ENCODE data around the gene EFHD2.
A peak's percentile ranks its signal among the peaks of the same experiment; 100 is the strongest.
"Not testable (repeated sequence)": the region's sequence is repeated elsewhere in the genome, so short reads cannot be mapped to it uniquely, and the experiment has no call there.

The EFHD2 gene

DNA sequence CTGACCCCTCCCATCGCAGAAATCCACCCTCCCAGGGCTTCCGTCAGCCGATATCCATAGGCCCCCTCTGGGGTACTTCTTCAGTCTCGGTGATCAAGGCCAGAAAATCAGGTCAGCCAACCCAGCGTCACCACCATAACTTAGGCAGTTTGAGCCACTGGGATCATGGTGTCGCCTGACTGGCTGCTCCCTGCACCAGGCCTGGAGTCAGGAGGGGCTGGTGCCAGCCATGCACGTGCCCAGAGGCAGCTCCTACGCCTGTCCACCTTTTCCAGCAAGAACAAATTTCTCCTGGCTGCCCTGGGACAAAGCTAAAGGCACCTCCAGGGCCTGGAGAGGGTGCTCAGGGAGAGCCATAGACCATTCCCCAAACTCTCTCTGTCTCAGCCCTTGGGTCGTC lies 23.8 kb downstream of the EFHD2 start:
- DNase-seq, result no peak

DNA sequence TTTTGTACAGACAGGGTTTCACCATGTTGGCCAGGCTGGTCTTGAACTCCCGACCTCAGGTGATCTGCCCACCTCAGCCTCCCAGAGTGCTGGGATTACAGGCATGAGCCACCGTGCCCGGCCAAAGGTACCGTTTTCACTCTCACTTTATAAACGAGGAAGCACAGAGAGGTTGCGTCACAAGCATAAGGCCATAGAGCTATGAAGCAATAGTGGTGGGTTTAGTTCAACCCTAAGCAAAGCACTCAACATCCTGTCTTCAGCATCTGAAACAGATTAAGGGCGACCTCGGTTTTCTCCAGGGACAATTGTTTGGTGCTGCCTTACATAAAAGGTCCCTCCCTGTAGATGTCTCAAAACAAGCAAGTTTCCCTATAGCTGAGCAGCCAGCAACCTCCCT lies 25.1 kb downstream of the EFHD2 start:
- DNase-seq, result not testable (repeated sequence)

DNA sequence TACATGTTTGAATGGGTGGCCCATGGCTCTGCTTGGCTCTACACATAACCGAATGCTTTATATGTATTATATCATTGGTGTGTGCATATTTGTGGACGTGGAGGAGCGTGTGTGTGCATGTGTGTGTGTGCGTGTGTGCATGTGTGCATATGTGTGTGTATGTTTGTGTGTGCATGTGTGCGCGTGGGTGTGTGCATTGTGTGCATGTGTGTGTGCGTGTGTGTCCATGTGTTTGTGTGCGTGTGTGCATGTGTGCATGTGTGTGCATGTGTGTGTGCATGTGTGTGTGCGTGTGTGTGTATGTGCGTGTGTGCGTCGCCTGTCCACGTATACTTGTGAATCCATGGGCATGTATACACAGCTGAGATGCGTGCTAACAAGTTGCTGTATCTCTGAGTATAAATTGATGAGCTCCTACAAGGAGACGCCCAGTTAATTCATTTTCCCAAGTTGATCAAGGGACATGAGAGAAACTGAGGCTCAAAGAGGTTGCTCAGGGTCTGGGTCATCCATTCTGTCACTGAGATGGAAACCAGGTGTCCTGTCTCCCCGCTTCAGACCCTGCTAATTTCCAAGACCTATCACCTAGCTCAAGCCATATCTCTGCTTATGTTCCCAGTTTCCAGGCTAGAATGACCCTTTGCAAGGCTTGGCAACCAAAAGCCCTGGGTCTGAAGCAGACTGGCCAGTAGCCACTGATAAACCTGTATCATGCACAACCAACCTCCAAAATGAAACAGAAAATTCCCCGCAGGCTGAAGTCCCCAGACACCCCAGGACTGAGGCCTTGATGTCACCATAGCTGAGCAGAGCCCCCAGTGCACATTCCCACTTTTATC lies 25.8 kb downstream of the EFHD2 start:
- DNase-seq, result no peak

DNA sequence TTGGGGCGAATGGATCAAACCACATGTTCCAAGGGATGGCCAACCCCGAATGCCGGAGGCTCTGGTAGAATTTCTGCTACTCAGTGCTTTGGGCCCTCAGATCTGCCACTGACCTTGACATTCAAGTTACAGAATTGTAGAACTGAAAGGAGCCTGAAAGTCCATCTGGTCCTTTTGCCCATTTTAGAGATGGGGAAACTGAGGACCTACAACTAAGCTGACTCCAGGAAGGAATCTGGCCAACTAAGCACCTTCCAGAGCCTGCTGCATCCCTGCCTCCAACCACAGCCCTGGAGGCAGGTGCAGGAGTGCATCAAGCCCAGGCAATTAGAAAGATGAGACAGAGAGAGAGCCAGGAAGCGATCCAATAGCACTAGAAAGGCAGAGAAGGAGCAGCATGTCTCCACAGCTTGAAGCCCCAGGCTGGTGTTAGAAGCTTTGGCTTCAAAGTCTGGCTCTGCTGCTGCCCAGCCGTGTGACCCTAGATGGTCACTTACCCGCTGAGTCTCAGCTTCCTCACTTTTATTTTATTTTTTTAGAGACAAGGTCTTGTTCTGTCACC lies 27.3 kb downstream of the EFHD2 start:
- DNase-seq, result peak; percentile 45

DNA sequence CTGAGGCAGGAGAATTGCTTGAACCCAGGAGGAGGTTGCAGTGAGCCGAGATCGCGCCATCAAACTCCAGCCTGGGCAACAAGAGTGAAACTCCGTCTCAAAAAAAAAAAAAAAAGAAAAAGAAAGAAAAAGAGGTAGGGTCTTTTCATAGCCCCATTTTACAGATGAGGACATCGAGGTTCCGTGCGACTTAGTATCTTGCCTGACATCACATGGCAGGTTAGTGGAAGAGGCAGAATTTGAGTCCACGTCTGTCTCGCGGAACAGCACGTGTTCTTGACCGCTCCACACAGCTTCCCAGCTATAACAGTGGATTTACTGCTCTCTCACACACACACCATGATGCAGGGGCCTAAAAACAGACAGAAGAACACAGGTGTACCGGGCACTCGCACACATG lies 29.6 kb downstream of the EFHD2 start:
- DNase-seq, result no peak

DNA sequence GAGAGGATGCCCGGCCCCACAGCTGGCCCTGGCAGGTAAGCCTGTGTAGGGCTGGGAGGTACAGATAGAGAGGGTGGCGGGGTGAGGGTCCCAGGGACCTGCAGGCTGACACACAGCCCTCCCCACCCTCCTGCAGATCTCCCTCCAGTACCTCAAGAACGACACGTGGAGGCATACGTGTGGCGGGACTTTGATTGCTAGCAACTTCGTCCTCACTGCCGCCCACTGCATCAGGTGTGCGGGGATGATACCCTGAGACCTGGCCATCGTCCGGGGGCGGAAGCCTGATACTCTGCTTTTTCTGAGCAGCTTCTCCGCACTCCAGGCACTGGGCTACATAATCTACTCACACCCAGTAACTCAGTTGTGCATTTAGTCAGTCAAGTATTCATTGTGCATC lies 30.7 kb downstream of the EFHD2 start:
- DNase-seq, result no peak

DNA sequence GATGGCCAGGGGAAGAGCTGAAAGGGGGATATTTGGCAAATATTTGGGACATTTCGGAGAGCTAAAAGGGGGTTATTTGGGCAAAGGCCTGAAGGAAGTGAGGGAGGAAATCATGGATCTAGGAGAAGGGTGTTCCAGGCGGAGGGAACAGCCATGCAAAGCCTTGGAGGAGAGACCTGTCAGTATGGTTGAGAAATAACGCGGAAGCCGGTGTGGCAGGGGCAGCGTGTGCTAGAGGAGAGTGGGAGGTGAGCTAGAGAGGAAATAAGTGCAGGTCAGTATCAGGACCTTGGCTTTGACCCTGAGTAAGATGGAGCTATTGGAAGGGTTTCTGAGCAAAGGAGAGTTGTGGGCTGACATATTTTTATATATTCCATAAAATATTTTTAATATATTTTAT lies 31.6 kb downstream of the EFHD2 start:
- DNase-seq, result no peak

DNA sequence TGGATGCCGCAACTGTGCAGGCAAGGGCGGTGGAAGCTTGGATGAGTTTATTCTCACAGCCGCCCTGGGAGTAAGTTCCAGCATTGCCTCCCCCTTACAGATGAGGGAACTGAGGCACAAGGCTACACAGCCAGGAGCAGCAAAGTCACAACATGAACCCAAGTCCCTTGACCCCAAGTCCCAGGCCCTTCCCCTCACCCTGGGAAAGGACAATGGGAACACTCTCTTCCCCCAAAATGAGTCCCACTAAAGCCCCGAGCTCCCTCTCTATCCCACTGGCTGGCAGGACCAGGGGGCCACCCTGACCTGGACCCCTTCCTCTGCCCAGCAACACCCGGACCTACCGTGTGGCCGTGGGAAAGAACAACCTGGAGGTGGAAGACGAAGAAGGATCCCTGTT lies 32.4 kb downstream of the EFHD2 start:
- no peak for DNase-seq

DNA sequence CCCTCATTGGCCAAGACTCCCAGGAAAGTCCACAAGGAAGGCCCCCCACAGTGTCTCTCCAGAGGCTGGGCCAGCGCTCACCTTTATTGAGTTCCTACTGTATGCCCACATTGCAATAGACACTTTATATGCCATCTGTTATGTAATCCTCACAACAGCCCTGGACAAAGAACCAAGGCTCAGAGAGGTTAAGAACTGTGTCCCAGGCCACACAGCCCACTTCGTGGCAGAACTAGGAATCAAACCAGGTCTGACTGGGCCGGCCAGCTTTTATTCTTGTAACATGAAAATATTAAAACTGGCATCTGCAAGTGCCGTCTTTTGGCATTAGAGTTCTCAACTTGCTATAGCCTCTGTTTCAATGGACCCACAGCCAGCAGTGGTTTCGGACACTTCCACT lies 33.1 kb downstream of the EFHD2 start:
- no peak for DNase-seq

DNA sequence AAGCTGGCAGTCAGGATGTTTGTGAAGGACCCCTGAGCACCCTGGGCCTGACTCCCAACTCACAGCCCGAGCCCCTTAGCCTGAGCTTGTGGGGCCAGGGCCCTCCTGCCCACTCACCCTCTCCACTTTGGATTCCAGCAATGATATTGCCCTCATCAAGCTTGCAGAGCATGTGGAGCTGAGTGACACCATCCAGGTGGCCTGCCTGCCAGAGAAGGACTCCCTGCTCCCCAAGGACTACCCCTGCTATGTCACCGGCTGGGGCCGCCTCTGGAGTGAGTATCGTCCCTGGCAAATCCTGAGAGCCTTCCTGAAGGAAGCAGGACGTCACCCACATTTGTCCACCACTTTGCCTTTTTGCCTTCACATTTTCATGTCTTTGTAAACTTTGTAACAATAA lies 33.6 kb downstream of the EFHD2 start:
- no peak for DNase-seq

DNA sequence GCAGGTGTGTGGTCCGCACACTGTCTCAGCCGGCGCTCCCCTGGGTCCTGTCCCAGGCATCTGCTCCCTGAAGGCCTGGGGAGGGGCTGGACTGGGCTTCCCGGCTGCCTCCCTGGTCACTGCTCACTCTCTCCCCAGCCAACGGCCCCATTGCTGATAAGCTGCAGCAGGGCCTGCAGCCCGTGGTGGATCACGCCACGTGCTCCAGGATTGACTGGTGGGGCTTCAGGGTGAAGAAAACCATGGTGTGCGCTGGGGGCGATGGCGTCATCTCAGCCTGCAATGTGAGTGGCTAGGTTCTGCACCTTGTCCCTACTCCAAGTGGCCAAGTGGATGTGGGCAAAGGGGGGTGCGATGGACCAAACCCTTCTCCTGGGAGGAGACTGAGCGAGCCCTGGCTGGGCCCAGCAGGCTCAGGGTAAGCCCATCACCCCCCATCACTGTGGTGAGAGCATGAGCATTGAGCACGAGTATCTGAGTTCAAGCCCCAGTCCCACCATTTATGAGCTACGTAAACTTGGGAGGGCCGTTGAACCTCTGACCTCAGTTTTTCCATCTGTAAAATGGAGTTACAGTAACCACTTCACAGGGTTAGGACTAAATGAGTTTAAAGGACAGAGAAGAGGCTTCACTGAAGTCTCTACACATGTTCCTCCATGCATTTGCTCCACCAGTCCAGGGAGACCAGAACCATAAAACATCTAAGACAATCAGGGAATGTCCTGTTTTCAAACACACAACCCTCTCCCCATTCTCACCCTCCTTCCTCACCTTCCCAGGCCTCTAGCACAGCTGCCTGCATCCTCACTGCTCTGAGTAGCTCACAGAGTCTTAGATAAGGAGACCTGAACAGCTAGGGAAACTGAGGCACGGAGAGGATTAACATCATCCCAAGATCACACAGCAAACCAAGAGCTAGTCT lies 35.0 kb downstream of the EFHD2 start:
- no peak for DNase-seq

DNA sequence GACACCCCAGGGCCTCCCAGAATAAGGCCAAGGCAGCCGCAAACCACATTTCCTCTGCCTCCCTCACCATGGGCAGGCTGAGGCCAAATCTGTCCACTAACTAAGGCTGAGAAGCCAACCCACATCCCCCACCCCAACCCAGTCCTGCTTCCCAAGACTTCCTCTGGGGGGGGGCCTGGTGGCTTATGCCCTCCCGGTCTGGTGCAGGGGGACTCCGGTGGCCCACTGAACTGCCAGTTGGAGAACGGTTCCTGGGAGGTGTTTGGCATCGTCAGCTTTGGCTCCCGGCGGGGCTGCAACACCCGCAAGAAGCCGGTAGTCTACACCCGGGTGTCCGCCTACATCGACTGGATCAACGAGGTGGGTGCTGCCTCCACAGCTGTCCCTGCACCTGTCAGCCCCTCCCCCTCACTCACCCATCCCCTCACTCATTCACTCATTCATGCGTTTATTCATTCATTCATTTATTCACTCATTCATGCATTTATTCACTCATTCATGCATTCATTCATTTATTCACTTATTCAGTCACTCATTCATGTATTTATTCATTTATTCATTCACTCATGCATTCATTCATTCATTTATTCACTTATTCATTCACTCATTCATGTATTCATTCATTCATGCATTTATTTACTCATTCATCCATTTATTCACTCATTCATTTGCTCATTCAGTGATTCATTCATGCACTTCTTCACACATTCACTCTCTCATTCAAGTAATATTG lies 35.9 kb downstream of the EFHD2 start:
- no peak for DNase-seq

DNA sequence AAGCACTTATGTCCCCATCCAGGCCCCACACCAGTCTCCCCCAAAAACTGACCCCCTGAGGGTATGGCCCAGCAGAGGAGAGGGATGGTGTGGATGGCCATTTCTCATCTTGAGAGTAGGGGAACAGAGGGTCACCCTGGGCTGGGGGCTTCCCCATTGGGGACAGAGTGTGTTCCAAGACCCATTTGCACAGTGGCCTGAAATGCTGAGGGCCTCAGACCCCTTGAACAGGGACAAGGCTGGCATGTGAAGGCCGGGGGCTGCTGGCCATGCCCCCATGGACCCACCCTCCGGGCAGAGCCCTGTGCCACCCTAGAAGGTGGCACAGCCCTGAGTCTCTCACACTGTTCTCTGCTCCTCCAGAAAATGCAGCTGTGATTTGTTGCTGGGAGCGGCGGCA lies 36.5 kb downstream of the EFHD2 start:
- no peak for DNase-seq

DNA sequence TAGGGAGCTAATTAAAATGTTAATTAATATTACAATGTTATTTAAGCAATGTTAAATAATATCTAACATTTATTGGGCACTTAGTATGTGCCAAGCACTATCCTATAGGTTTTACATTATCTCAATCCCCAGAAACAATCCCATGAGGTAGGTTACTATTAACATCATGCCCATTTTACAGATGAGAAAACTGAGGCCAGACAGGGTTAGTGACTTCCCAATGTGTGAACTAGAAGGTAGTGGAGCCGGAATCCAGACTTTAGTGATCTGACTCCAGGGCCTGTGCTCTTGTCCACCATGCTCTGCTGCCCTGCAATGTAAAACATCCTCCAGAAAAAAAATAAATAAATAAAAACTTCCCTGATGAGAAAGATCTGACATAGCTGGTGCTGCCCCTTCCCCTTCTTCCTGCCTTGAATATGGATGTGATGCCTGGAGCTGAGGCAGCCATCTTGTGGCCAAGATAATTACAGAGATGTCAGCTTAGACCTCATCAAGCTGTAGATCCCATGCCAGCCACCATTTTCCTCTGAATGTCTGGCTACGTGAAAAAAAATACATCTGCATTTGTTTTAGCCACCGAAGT lies 39.3 kb downstream of the EFHD2 start:
- DNase-seq, result no peak

DNA sequence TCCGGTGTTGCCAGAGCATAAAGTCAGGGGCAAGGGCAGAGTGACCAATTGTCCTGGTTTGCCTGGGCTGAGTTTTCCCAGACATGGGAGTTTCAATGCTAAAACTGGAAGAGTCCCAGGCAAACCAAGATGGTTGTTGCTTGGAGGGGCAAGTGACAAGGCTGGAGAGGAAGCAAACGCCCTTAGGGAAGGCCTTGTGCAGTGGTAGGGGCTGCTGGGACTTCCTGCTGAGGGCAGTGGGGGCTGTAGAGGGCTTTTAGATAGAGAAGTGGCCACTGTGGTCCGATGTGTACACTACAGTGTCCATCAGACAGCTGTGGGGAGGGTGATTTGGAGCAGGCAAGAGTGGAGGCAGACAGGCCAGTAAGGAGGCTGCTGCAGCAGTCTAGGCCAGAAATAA lies 39.9 kb downstream of the EFHD2 start:
- no peak for DNase-seq

DNA sequence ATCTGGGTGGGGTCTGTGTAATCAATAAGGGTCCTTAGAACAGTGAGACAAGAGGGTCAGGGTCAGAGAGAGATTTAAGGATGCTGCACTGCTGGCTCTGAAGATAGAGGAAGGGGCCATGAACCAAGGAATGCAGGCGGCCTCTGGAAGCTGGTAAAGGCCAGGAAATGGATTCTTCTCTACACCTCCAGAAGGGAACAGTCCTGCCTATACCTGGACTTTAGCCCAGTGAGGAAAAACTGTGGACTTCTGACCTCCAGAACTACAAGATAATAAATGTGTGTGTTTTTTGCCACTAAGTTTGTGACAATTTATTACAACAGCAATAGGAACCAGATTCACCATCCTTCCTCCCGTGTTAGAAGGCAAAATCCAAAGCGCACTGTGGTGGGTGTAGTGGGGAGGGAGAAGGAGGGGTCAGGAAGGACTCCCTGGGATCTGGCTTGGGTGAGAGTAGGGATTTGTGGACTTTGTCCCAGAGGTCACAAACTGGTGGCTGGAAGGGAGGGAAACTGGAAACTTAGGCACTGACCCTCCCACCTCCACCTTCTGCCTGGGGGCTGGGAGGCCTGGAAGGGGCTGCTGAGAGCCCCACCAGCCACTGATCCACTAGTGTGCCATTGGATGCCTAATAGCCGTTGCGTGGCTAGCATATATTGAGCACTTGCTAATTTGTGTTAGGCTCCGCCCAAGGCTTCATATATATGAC lies 41.5 kb downstream of the EFHD2 start:
- DNase-seq, result no peak

DNA sequence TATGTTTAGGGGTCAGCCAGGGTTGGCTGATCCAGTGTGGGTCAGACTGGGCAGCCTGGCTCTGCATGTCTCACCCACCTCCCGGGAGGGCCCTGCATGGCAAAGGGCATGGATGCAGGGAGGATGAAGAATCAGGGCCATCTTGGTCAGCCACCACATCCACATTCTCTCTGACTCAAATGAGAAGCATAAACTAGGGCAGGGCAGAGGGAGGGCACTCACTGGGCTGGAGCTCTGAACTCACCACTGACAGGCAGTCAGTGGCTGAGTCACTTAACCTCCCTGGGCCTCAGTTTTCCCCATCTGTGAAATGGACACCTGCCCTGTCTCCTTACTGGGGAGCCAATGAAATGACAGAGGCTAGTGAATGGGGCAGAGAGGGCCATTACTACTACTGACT lies 42.5 kb downstream of the EFHD2 start:
- DNase-seq, result no peak

DNA sequence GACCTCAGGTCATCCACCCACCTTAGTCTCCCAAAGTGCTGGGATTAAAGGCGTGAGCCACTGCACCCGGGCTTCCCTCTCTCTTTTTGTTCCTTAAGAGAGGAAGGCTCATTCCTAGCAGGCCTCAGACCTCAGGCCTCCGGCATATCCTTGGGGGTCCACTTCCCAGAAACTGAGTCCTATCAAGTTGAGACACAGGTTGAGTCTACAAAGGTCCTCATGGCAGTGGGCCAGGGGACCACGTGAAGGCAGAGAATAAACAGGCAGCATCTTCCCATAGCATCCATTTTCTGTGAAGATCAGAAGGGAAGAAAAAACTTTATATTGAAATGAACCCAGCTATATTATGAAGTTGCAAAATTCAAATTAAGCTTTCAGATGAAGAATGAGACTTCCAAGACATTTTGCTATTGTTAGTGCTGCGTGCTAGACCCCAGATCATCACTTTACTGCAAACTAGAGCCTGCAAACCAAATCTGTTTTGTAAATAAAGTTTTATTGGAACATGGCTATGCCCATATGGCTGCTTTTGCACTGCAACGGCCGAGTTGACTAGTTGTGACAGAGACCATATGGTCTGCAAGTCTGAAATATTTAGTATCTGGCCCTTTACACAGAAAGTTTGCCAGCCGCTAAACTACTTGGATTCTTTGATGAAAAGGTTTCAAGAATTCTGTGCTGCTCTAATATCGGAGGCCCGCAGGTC lies 43.3 kb downstream of the EFHD2 start:
- no peak for DNase-seq

DNA sequence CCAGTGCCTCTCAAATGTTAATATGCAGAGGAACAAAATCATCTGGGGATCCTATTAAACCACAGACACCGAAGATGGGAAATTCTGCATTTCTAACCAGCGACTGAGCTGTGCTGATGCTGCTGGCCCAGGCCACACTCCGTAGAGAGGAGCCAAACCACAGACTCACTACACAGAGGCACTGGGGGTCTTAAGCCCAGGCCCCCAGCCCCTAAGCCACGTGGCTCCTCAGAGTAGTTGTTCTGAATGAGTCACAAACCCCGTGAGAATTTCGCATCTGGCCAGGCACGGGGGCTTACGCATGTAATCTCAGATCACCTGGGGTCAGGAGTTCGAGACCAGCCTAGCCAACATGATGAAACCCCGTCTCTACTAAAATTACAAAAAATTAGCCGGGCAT lies 44.0 kb downstream of the EFHD2 start:
- DNase-seq, result no peak

DNA sequence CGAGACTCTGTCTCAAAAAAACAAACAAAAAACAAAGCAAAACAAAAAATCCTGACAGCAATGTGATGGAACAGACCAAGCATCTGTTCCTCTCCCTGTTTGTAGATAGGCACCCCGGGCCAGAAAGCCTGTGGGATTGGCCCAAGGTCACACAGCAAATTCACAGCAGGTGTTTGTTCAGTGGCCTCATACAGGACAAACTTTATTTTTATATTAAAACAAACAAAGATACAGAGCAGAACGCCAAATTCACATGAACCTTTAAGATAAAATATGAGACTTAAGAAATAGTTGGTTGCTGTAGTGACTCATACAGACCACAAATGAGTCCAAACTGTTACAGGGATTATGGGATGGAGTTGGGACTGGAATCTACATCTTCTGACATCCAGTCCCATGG lies 44.6 kb downstream of the EFHD2 start:
- no peak for DNase-seq

DNA sequence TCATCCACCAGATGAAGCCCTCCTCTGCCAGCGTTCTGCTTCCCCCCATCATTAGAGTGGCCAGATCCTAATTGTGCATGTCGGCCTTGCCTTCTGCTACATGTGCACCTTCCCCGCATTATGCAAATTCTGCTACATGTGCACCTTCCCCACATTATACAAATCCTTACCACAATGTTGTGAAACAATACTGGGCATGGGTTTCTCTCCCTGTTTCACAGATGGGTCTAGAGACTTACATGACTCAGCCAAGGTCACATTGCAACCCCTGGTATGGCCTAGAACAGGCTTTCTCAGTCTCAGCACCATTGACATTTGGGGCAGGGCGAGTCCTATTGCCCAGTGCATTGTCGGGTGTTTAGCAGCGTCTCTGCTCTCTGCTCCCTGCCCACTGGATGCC lies 45.8 kb downstream of the EFHD2 start:
- DNase-seq, result no peak
